HG02938 (cell line): ENCODE results near the gene CDA.

Experiments
- ATAC-seq: cut with Tn5 transposase; IDR thresholded peaks from one replicate; pipeline ENCODE4 v1.9.1; 2021; ENCODE audit warnings: mild to moderate bottlenecking, moderate library complexity; ENCODE audit not compliant: unreplicated experiment

Gene CDA

GRCh38 chr1:20615946-20616846, 27.3 kb downstream of the CDA start:
- ATAC-seq = no peak

- ATAC-seq = no peak
Measured at GRCh38 chr1:20616847-20617487, 28.1 kb downstream of the CDA start.

- ATAC-seq = no peak
Measured at GRCh38 chr1:20618550-20618949, 29.7 kb downstream of the CDA start.

- ATAC-seq = no peak
Measured at GRCh38 chr1:20619999-20620398, 31.1 kb downstream of the CDA start.

GRCh38 chr1:20621012-20621411, 32.1 kb downstream of the CDA start:
- no peak for ATAC-seq

- ATAC-seq = no peak
Measured at GRCh38 chr1:20624709-20625108, 35.8 kb downstream of the CDA start.

GRCh38 chr1:20625176-20626097, 36.5 kb downstream of the CDA start:
- ATAC-seq = no peak

- ATAC-seq = no peak
Measured at GRCh38 chr1:20626098-20626427, 37.2 kb downstream of the CDA start.

GRCh38 chr1:20626524-20626923, 37.6 kb downstream of the CDA start:
- ATAC-seq = no peak

GRCh38 chr1:20630729-20631128, 41.8 kb downstream of the CDA start:
- no peak for ATAC-seq

GRCh38 chr1:20632386-20632785, 43.5 kb downstream of the CDA start:
- no peak for ATAC-seq

- ATAC-seq = no peak
Measured at GRCh38 chr1:20633190-20634064, 44.5 kb downstream of the CDA start, which contains the start of gene PINK1. PINK1 (plus strand) TSS chr1:20633458; CDS start chr1:20633549, 91 bp downstream.

- ATAC-seq = no peak
Measured at GRCh38 chr1:20634065-20634593, 45.2 kb downstream of the CDA start.

GRCh38 chr1:20634594-20635084, 45.7 kb downstream of the CDA start:
- no peak for ATAC-seq

GRCh38 chr1:20636785-20637347, 48.0 kb downstream of the CDA start:
- ATAC-seq = no peak

- no peak for ATAC-seq
Measured at GRCh38 chr1:20640183-20640597, 51.3 kb downstream of the CDA start.

GRCh38 chr1:20641975-20642374, 53.1 kb downstream of the CDA start:
- ATAC-seq = no peak

GRCh38 chr1:20643080-20643479, 54.2 kb downstream of the CDA start:
- ATAC-seq = no peak

- no peak for ATAC-seq
Measured at GRCh38 chr1:20644416-20644815, 55.5 kb downstream of the CDA start.
